HG03025 (cell line): ENCODE data around the gene FOXP1.

Source experiments
- ATAC-seq: cut with Tn5 transposase; IDR thresholded peaks from one replicate; pipeline ENCODE4 v1.9.1; 2021; ENCODE audit warnings: mild to moderate bottlenecking, moderate library complexity; ENCODE audit not compliant: unreplicated experiment, low FRiP score

FOXP1 gene

GRCh38 chr3:71231680-71232079 is 351.8 kb downstream of the FOXP1 start:
- no peak for ATAC-seq

GRCh38 chr3:71229905-71230657 is 353.4 kb downstream of the FOXP1 start:
- ATAC-seq, result no peak

GRCh38 chr3:71228156-71228866 is 355.2 kb downstream of the FOXP1 start:
- no peak for ATAC-seq

- no peak for ATAC-seq
These were observed 356.3 kb downstream of the FOXP1 start for GRCh38 chr3:71227270-71227661.

- peak; percentile 84 for ATAC-seq
These were observed 356.8 kb downstream of the FOXP1 start for GRCh38 chr3:71226565-71227269.

- ATAC-seq, result no peak
These were observed 357.5 kb downstream of the FOXP1 start for GRCh38 chr3:71225951-71226564.

GRCh38 chr3:71225002-71225684 is 358.4 kb downstream of the FOXP1 start:
- no peak for ATAC-seq

GRCh38 chr3:71219744-71220638 is 363.5 kb downstream of the FOXP1 start:
- ATAC-seq, result peak; percentile 72

- ATAC-seq, result no peak
These were observed 365.0 kb downstream of the FOXP1 start for GRCh38 chr3:71218508-71218907.

- ATAC-seq, result no peak
These were observed 365.8 kb downstream of the FOXP1 start for GRCh38 chr3:71217640-71218222.

- no peak for ATAC-seq
These were observed 368.2 kb downstream of the FOXP1 start for GRCh38 chr3:71215351-71215750.

GRCh38 chr3:71214797-71215196 is 368.7 kb downstream of the FOXP1 start:
- no peak for ATAC-seq

- ATAC-seq, result no peak
These were observed 369.5 kb downstream of the FOXP1 start for GRCh38 chr3:71214016-71214415.

GRCh38 chr3:71211083-71211482 is 372.4 kb downstream of the FOXP1 start:
- no peak for ATAC-seq

- no peak for ATAC-seq
These were observed 373.1 kb downstream of the FOXP1 start for GRCh38 chr3:71210257-71211007.

GRCh38 chr3:71208211-71209095 is 375.1 kb downstream of the FOXP1 start:
- ATAC-seq, result no peak

- ATAC-seq, result no peak
These were observed 375.9 kb downstream of the FOXP1 start for GRCh38 chr3:71207632-71208031.
